Measurements from ENCODE around the gene MANBA. TPM values are rescaled to one million over a fixed set of nuclear protein-coding genes. Genes with fewer than 3 reads are reported as not detected.
A peak's percentile ranks its signal among the peaks of the same experiment; 100 is the strongest.

The MANBA gene
- total and polyA plus RNA-seq, 5 donors from 2014 or later = 10.7 to 21.2 (median 15.8) TPM

- H3K4me1 Mint-ChIP-seq = peaks cover 8 to 30% (median 24%) of the 10 kb centered on the region in 4 donors
- H3K9me3 Mint-ChIP-seq = peaks cover 0 to 11% (median 2%) of the 10 kb centered on the region in 7 donors
- no peak overlapping the region for H3K4me3 ChIP-seq (ENCODE audit: low read depth, low read length)
- peaks cover 38% of the 10 kb centered on the region for H3K36me3 Mint-ChIP-seq
- H3K4me3 Mint-ChIP-seq = no peak overlapping the region
- H3K27ac Mint-ChIP-seq = peak overlapping the region in 1 of 3 donors; percentile 44
- no peaks in the 10 kb centered on the region for H3K27me3 Mint-ChIP-seq
- no peaks in the 10 kb centered on the region for H3K9me3 ChIP-seq (ENCODE audit: control insufficient read depth in 2 of 2, low read length in 2 of 2)
- peaks cover 34% of the 10 kb centered on the region for H3K36me3 ChIP-seq (ENCODE audit: control insufficient read depth, insufficient read depth, low read length)
- H3K27ac ChIP-seq (ENCODE audit: insufficient read depth, low read length, poor library complexity, severe bottlenecking) = no peak overlapping the region
- no peaks in the 10 kb centered on the region for H3K27me3 ChIP-seq (ENCODE audit: control insufficient read depth, insufficient read depth, low read length)
- no peak for DNase-seq
- H3K4me1 ChIP-seq (ENCODE audit: control insufficient read depth, insufficient read depth, low read length, poor library complexity, severe bottlenecking) = no peaks in the 10 kb centered on the region
- ATAC-seq (ENCODE audit: low read depth in 2 of 2) = peak in 1 of 2 donors; percentile 27
These were observed 31.7 kb upstream of the MANBA start for GRCh38 chr4:102792361-102792936.

GRCh38 chr4:102791318-102791835 lies 30.6 kb upstream of the MANBA start:
- H3K27ac Mint-ChIP-seq = peak overlapping the region in 2 of 3 donors; percentile 19 to 57
- H3K27ac ChIP-seq (ENCODE audit: insufficient read depth, low read length, poor library complexity, severe bottlenecking) = no peak overlapping the region
- H3K36me3 Mint-ChIP-seq = peaks cover 30% of the 10 kb centered on the region
- ATAC-seq (ENCODE audit: low read depth in 2 of 2) (no peak), DNase-seq (no peak)
- no peaks in the 10 kb centered on the region for H3K4me1 ChIP-seq (ENCODE audit: control insufficient read depth, insufficient read depth, low read length, poor library complexity, severe bottlenecking)
- peaks cover 5 to 31% (median 21%) of the 10 kb centered on the region in 4 donors for H3K4me1 Mint-ChIP-seq
- no peak overlapping the region for H3K4me3 ChIP-seq (ENCODE audit: low read depth, low read length)
- no peaks in the 10 kb centered on the region for H3K27me3 ChIP-seq (ENCODE audit: control insufficient read depth, insufficient read depth, low read length)
- peaks cover 25% of the 10 kb centered on the region for H3K36me3 ChIP-seq (ENCODE audit: control insufficient read depth, insufficient read depth, low read length)
- no peak overlapping the region for H3K4me3 Mint-ChIP-seq
- no peaks in the 10 kb centered on the region for H3K27me3 Mint-ChIP-seq
- H3K9me3 ChIP-seq (ENCODE audit: control insufficient read depth in 2 of 2, low read length in 2 of 2) = no peaks in the 10 kb centered on the region
- peaks cover 0 to 11% (median 2%) of the 10 kb centered on the region in 7 donors for H3K9me3 Mint-ChIP-seq

- Mint-ChIP-seq H3K27me3 (no peaks in the 10 kb centered on the region), H3K36me3 (peaks cover 10% of the 10 kb centered on the region), H3K4me1 (peaks cover 9 to 21% (median 18%) of the 10 kb centered on the region in 4 donors), H3K9me3 (peaks cover 0 to 11% (median 2%) of the 10 kb centered on the region in 7 donors), H3K4me3 (no peak overlapping the region), H3K27ac (peak overlapping the region in 1 of 3 donors; percentile 48)
- Histone ChIP-seq H3K27ac (ENCODE audit: insufficient read depth, low read length, poor library complexity, severe bottlenecking) (no peak overlapping the region), H3K27me3 (ENCODE audit: control insufficient read depth, insufficient read depth, low read length) (no peaks in the 10 kb centered on the region), H3K4me1 (ENCODE audit: control insufficient read depth, insufficient read depth, low read length, poor library complexity, severe bottlenecking) (no peaks in the 10 kb centered on the region), H3K36me3 (ENCODE audit: control insufficient read depth, insufficient read depth, low read length) (peaks cover 6% of the 10 kb centered on the region), H3K9me3 (ENCODE audit: control insufficient read depth in 2 of 2, low read length in 2 of 2) (no peaks in the 10 kb centered on the region), H3K4me3 (ENCODE audit: low read depth, low read length) (no peak overlapping the region)
- ATAC-seq (ENCODE audit: low read depth in 2 of 2) (no peak), DNase-seq (no peak)
These were observed 28.5 kb upstream of the MANBA start for GRCh38 chr4:102789317-102789717.

GRCh38 chr4:102787944-102788343 lies 27.2 kb upstream of the MANBA start:
- no peaks in the 10 kb centered on the region for H3K9me3 ChIP-seq (ENCODE audit: control insufficient read depth in 2 of 2, low read length in 2 of 2)
- no peak overlapping the region for H3K27ac Mint-ChIP-seq
- H3K27me3 Mint-ChIP-seq = no peaks in the 10 kb centered on the region
- H3K4me3 ChIP-seq (ENCODE audit: low read depth, low read length) = no peak overlapping the region
- H3K4me1 ChIP-seq (ENCODE audit: control insufficient read depth, insufficient read depth, low read length, poor library complexity, severe bottlenecking) = no peaks in the 10 kb centered on the region
- H3K36me3 Mint-ChIP-seq = peaks cover 8% of the 10 kb centered on the region
- H3K4me3 Mint-ChIP-seq = no peak overlapping the region
- no peaks in the 10 kb centered on the region for H3K27me3 ChIP-seq (ENCODE audit: control insufficient read depth, insufficient read depth, low read length)
- DNase-seq (no peak), ATAC-seq (ENCODE audit: low read depth in 2 of 2) (no peak)
- no peaks in the 10 kb centered on the region for H3K36me3 ChIP-seq (ENCODE audit: control insufficient read depth, insufficient read depth, low read length)
- no peak overlapping the region for H3K27ac ChIP-seq (ENCODE audit: insufficient read depth, low read length, poor library complexity, severe bottlenecking)
- peaks cover 0 to 11% (median 2%) of the 10 kb centered on the region in 7 donors for H3K9me3 Mint-ChIP-seq
- H3K4me1 Mint-ChIP-seq = peaks cover 9 to 21% (median 16%) of the 10 kb centered on the region in 4 donors

- peaks cover 1% of the 10 kb centered on the region for H3K36me3 Mint-ChIP-seq
- H3K36me3 ChIP-seq (ENCODE audit: control insufficient read depth, insufficient read depth, low read length) = no peaks in the 10 kb centered on the region
- no peaks in the 10 kb centered on the region for H3K9me3 ChIP-seq (ENCODE audit: control insufficient read depth in 2 of 2, low read length in 2 of 2)
- H3K4me1 ChIP-seq (ENCODE audit: control insufficient read depth, insufficient read depth, low read length, poor library complexity, severe bottlenecking) = no peaks in the 10 kb centered on the region
- ATAC-seq (ENCODE audit: low read depth in 2 of 2) (no peak), DNase-seq (no peak)
- H3K27ac Mint-ChIP-seq = no peak overlapping the region
- no peak overlapping the region for H3K4me3 Mint-ChIP-seq
- H3K27me3 ChIP-seq (ENCODE audit: control insufficient read depth, insufficient read depth, low read length) = no peaks in the 10 kb centered on the region
- peaks cover 9 to 18% (median 12%) of the 10 kb centered on the region in 4 donors for H3K4me1 Mint-ChIP-seq
- no peak overlapping the region for H3K4me3 ChIP-seq (ENCODE audit: low read depth, low read length)
- H3K9me3 Mint-ChIP-seq = peaks cover 0 to 10% (median 1%) of the 10 kb centered on the region in 7 donors
- H3K27ac ChIP-seq (ENCODE audit: insufficient read depth, low read length, poor library complexity, severe bottlenecking) = no peak overlapping the region
- no peaks in the 10 kb centered on the region for H3K27me3 Mint-ChIP-seq
These were observed 26.5 kb upstream of the MANBA start for GRCh38 chr4:102787096-102787881.

- H3K27ac ChIP-seq (ENCODE audit: insufficient read depth, low read length, poor library complexity, severe bottlenecking) = no peak overlapping the region
- H3K4me1 ChIP-seq (ENCODE audit: control insufficient read depth, insufficient read depth, low read length, poor library complexity, severe bottlenecking) = no peaks in the 10 kb centered on the region
- Mint-ChIP-seq H3K27me3 (no peaks in the 10 kb centered on the region), H3K36me3 (no peaks in the 10 kb centered on the region), H3K9me3 (peaks cover 0 to 9% (median 1%) of the 10 kb centered on the region in 7 donors), H3K4me3 (no peak overlapping the region), H3K27ac (no peak overlapping the region), H3K4me1 (peaks cover 7 to 16% (median 10%) of the 10 kb centered on the region in 4 donors)
- no peaks in the 10 kb centered on the region for H3K9me3 ChIP-seq (ENCODE audit: control insufficient read depth in 2 of 2, low read length in 2 of 2)
- ATAC-seq (ENCODE audit: low read depth in 2 of 2) = no peak
- peaks cover 3% of the 10 kb centered on the region for H3K27me3 ChIP-seq (ENCODE audit: control insufficient read depth, insufficient read depth, low read length)
- no peak for DNase-seq
- H3K36me3 ChIP-seq (ENCODE audit: control insufficient read depth, insufficient read depth, low read length) = no peaks in the 10 kb centered on the region
- H3K4me3 ChIP-seq (ENCODE audit: low read depth, low read length) = no peak overlapping the region
These were observed 25.5 kb upstream of the MANBA start for GRCh38 chr4:102786279-102786678.

GRCh38 chr4:102783006-102783405 lies 22.2 kb upstream of the MANBA start:
- Histone ChIP-seq H3K36me3 (ENCODE audit: control insufficient read depth, insufficient read depth, low read length) (no peaks in the 10 kb centered on the region), H3K27me3 (ENCODE audit: control insufficient read depth, insufficient read depth, low read length) (peaks cover 3% of the 10 kb centered on the region), H3K4me3 (ENCODE audit: low read depth, low read length) (no peak overlapping the region), H3K4me1 (ENCODE audit: control insufficient read depth, insufficient read depth, low read length, poor library complexity, severe bottlenecking) (no peaks in the 10 kb centered on the region), H3K27ac (ENCODE audit: insufficient read depth, low read length, poor library complexity, severe bottlenecking) (no peak overlapping the region), H3K9me3 (ENCODE audit: control insufficient read depth in 2 of 2, low read length in 2 of 2) (no peaks in the 10 kb centered on the region)
- peaks cover 0 to 4% (median 0%) of the 10 kb centered on the region in 7 donors for H3K9me3 Mint-ChIP-seq
- H3K36me3 Mint-ChIP-seq = no peaks in the 10 kb centered on the region
- DNase-seq = no peak
- H3K27me3 Mint-ChIP-seq = no peaks in the 10 kb centered on the region
- no peak overlapping the region for H3K4me3 Mint-ChIP-seq
- peaks cover 0 to 4% (median 1%) of the 10 kb centered on the region in 4 donors for H3K4me1 Mint-ChIP-seq
- no peak overlapping the region for H3K27ac Mint-ChIP-seq
- ATAC-seq (ENCODE audit: low read depth in 2 of 2) = no peak

Data from CD4-positive, CD25-positive, alpha-beta regulatory T cell (primary cell).